ENCODE results near the gene BATF3.
"Not testable (repeated sequence)": the region's sequence is repeated elsewhere in the genome, so short reads cannot be mapped to it uniquely, and the experiment has no call there.

BATF3 gene

DNA sequence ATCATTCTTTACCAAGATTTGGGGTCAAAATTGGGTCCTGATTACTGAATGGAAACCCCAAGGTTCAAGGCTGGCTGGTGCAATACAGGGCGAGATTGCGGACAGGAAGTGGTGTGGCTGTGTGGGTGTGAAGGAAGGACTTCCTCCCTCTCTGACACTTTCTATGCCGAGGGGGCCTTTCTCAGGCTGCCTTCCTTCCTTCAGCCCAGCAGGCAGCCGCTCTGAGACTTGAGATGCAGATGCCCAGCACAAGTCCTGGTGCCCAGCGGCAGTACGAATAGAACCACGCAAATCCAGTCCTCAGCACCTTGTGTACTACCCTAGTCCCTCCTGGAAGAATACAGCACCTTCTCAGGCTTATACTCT, 16.3 kb downstream of the BATF3 start:
- DNase-seq = no peak

DNA sequence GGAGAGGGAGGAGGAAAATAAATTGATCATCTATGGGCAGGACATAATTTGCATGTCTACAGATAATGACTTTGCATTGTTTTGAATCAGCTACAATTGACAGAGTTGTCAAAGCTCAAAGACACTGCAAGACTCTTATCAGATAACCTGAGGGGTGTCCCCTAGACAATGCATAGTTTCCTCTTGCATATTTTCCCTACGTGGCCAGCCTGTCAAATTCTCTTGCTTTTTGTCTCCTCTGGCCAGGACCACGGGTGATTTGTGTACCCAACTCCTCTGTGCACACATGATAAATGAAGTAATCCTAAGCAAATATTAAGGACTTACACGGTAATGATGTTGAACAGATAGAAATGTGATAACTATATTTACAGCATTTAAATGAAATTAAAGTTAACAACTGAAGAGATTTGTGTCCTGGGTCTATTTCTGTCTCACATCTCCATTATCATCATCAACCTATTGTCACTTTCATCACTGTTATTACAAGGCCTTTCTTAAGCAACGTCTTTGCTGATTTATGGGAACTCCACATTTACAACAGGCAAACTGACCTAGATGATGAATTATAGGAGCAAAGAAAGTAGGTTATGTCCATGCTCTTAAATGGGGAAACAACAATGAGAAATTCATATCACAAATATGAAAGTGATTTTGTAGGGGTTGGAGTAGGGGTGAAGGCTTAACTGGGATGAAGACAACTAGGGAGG, 18.8 kb downstream of the BATF3 start:
- DNase-seq = no peak

DNA sequence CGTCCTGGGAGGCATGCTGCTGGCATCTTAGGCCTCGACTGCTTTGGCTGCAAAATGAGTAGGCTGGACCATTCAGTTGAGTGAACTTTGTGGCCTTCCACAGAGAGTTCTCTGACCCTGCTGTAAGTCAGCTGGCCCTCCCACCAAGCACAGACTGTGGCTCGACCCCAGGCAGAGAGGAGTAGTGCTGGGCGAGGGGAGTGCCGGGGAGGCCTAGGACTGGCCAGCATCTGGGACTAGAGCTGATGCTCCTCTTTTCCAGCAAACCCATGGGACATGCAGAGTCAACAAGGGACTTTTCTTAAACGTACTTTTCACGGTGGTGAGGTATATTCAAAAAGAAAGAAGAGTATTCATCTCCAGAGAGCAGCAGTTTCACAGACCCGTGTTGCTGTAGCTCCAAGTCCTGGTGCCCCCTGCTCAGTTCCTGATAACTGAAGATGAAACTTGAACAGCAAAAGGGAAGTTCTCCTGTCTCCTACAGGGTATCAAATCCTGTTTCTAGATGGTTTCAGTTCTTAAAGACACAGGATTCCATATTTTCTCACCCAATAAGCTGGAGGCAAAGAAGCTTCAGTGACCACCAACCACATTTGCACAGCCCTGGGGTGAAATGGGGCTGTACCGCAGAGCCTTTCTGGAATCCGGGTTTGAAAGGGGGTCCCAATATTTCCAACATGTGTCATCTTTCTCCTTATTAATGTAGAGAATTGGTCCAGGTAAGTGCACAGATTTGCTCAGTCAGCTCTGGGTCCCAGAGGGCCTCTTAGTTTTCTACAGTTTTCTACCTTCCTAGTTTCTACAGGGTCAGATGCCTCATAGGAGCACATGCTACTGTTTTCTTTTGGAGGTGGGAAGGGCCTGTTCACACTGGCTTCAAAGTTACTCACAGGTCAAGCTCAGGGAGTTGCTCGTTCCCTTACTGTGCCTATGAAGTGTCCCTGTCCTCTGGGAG, 20.9 kb downstream of the BATF3 start:
- no peak for DNase-seq

DNA sequence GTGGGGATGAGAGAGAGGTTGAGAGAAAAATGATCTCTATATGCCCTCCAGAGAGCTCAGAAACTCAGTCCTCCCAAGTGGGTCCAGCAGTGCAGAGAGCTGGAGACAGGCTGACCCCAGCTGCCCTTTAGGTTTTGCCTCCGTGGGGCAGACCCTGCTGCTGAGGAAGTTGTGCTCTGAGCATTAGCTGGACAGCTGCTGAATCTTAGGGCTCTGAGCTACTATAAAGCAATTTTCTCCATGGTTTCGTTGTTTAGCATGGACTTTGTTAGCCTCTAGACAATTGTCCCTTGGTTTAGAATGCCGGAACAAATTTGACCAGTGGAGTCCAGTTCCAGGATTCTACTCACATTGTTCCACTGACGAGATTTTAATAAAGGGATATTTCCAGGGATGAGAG, 22.1 kb downstream of the BATF3 start:
- no peak for DNase-seq

DNA sequence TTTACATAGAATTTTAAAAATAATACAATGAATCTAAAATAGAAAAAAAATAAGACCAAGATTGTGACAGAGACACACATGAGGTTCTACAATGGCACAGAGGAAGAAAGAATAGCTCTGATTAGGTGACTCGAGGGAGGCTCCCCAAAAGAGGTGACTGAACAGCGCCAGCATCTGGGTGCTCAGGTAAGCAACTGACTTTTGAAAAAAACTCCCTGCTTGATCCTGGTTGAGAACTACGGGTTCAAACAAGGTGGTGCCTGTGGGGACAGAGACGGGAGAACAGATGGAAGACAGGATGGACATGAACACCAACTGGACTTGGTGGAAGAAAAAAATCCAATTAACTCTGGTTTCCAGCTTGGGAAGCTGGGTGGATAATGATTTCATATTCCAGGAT, 22.5 kb downstream of the BATF3 start:
- DNase-seq = no peak

DNA sequence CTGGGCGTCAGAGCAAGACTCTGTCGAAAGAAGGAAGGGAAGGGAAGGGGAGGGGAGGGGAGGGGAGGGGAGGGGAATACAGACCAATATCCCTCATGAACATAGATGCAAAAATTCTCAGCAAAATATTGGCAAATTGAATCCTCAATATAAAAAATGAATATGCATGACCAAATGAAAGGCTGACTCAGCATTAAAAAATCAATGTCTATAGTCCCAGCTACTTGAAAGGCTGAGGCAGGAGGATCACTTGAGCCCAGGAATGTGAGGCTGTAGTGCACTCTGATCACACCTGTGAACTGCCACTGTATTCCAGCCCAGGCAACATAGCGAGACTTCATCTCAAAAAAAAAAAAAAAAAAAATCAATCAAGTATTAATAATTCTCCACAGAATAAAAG, 24.0 kb downstream of the BATF3 start:
- no peak for DNase-seq

DNA sequence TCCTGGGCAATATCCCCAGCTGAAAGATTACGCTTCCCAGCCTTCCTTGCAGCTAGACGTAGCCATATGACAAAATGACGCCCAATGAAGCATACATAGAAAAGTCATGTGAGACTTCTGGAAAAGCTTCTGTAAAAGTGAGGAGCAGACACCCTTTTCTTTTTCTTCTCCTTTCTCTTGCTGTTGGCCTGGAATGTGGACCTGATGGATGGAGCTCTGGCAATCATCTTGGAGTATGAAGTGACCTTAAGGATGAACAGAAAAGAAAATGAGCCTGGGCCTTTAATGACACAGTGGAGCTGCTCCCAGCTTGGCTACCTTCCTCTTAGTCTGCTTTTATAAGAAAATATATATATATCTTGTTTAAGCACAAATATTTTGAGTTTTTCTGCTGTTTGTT, 24.8 kb downstream of the BATF3 start:
- no peak for DNase-seq

DNA sequence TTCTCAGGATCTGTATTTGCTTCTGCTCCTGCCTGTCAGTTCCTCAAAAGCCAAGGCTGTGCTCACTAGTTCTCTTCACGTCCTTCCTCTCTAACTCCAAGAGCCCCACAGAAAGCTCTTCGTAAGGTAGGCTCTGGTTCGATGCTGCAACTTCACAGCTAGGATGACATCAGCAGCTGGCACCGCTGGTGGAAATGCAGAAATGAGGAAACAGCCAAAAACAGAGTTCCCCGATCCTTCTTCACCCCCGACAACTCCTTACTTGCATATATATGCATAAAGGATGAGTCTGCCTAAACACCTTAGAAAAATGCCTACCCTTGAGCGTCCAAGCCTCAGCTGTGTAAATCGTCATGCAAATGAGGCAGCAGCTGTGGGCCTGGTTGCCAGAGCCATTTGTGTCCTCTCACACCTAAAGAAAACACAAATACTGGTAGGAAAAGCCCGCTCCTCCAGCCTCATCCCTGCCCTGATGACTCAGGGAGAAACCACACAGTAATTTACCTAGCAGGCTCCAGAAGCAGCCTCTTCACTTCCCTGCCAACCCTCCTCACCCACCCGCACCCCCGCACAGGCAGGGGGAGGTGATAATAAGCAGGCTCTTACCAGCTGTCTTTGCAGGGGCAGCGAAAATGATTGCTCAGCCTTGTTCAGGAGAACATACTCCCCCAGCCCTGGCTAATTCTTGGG, 28.2 kb downstream of the BATF3 start:
- peak; percentile 71 for DNase-seq

DNA sequence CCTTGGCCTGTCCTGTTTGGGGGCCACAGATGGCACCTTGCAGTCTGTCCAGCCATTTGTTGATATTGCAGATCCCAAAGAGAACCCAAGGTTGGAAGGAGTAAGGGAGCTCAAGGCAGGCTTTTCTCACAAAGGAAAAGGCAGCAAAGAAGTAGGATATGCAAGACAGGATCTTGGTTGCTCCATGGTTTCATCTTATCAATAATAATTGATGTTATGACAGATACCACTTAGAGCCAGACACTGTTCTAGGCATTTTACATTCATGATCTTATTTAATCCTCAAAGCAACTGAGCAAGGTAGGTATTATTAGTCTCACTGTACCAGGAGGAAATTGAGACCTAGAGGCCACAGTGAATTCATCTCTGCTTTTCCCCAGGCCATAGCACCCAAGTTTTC, 28.8 kb downstream of the BATF3 start:
- DNase-seq = no peak

DNA sequence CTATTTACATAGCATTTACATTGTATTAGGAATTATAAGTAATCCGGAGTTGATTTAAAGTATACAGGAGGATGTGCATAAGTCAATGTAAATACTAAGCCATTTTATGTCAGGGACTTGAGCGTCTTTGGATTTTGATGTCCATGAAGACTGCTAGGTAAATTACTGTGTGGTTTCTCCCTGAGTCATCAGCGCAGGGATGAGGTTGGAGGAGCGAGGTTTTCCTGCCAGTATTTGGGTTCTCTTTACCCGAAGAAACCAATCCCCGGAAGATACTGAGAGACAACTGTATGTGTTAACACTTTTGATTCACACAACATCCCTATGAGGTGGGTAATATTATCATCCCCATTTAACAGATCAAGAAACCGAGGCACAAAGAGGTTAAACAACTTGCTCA, 29.3 kb downstream of the BATF3 start:
- DNase-seq = no peak

DNA sequence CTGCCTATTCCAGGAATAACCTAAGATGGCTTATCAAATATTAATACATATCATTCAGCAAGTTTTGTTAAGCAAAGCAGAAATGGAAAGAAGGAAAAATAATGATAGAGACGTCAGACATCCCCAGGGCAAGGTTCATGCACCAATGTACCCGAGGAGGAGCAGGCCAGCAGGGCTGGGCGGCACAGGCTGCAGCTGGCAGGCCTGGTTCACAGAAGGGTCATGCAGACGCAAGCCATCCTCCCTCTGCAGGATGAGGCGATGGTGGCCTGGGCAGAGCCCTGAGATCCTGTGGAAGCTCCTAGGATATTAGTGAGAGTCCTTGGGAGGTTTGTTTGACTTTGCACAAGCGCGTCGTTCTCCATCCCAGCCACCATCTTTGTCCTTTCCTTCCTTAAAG, 30.0 kb downstream of the BATF3 start:
- no peak for DNase-seq

DNA sequence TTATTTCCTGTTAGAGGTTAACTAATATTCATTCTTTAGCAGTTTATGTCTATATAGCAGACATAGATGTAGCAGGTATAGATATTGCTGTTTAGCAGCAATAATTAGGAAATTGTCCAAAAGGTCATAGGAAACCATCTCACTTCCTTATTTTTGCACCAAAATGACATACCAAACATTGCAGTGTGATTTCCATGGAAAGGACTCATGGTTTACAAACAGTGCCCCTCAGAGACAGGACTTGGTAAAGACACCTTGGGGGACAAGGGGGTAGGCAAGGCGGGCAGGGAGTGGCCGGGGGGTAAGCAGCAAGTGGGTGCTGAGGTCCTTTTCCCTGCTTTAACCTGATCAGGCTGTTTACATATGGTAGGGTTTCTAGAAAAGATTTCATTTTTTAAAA, 30.5 kb downstream of the BATF3 start:
- no peak for DNase-seq

DNA sequence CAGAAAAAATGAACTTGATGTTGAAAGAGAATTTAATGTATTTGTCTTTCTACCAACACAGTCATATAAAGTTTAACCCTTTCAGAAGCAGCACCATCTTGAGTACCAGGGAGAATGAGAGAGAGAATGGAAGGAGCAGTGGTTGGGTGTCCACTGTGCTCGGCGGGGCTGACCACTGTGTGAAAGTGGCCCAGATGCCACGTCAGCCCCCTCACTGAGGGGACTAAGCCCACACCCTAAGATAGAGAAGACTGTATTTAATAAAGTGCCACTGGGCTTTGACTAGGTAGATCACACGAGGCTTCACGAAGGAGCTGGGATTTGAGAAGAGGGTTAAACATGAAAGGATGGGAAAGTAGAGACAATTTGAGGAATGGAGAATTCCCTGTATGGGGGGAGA, 31.2 kb downstream of the BATF3 start:
- DNase-seq = no peak

DNA sequence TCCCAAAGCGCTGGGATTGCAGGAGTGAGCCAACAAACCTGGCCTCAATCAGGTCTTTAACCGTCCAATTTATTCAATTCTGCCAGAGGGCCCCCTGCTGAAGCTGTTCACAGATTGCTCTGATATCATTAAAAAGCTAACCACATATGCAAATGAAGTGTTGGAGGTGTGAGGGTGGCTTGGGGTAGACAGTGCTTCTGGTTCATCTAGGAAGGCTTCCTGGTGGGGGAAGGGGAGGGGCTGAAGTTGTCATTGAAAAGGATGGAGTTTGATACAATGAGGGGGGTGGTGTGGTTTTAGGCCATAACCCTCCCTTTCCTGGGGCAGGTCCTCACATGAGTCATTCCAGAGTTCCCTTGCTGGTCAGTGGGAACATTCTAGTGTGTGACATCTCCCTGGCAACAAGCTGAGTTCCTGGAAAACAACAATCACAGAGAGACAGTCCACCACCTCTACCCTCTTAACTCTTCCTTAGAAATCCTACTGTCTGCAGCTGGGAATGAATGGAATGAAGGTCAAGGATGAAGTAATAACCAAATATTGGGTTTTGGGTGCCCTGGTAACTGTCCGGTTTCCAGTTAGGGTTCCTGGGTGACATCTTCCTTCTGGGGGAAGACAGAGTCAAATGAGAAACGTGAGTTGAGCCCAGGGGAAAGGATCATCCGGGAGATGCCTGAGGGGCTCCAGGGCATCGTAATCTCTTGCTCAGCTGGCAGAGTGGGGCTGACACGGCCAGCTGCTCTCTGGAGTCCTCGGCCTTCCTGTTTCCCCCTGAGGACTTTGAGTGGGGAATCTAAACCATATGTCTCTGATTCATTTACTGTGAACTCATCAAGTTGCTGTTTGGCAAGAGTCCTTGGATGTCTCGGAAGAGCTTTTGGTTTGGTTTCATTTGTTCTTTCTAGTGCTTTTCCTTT, 32.2 kb downstream of the BATF3 start:
- DNase-seq = no peak

DNA sequence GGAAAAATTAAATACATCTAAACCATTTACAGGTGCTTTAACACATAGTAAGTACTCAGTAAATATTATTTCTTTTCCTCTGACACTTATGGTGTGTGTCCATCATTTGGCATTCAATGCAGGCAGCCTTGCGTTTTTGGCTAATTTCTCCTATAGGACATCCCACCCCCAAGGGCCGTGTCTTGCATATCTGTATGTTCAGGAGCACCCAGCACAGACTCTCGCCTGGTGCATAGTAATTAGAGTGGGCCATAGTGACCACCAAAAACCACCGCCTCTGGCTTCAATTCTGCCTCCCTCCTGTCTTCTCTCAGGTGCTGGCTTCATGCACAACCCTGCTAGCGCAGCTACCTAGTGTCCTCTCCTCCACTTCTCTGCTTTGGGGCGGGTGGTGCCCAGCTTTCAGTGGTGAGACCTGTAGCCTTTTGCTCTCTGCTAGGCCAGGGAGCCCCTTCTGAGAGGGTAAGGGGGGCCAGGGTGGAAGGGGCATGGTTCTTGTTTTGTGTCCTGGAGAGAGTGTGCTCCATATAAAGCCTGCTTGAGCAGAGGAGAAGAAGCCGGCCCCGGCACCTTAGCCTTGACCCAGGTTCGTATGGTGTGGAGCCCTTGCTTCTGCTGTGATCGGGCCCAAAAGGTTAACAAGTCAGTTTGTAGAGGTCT, 33.4 kb downstream of the BATF3 start:
- no peak for DNase-seq

DNA sequence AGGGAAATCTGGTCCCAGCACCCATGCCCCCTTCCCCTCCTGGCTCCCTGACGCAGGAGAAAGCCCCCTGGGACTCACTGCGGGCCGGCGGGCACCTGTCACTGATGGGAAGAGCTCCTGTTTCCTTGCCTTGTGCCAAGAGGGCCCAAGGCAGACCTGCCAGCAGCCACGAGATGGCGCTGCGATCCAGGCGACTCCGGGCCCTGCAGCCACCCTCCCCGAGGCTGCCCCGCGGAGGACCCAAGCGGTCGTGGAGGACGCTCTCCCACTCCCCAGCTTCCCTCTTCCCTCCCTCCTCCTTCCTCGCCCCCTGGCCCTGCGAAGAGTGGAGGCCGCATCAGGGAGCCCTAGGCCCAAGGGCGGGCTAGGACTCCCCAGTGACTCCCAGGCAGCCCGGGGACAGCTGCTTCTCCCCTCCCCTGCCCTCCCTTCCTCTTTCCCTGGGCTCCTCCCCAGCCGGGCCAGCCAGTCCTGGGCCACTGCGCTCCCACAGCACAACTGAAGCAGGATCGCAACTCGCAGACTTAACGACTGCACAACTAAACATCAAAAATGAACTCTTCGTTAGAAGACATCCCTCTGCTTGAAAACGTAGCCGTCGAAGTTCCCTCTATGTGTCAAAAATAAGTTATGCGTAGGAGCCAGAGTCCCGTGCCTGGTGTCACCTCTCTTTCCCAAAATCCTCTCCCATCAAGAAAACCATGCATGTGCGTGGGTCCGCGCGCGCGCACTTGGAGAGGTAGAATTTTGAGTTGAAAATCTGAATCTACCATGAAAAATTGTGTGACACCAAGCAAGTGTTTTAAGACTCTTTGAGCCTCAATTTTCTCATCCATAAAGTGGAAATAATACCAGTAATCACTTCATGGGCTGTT, 34.2 kb downstream of the BATF3 start:
- DNase-seq = no peak

DNA sequence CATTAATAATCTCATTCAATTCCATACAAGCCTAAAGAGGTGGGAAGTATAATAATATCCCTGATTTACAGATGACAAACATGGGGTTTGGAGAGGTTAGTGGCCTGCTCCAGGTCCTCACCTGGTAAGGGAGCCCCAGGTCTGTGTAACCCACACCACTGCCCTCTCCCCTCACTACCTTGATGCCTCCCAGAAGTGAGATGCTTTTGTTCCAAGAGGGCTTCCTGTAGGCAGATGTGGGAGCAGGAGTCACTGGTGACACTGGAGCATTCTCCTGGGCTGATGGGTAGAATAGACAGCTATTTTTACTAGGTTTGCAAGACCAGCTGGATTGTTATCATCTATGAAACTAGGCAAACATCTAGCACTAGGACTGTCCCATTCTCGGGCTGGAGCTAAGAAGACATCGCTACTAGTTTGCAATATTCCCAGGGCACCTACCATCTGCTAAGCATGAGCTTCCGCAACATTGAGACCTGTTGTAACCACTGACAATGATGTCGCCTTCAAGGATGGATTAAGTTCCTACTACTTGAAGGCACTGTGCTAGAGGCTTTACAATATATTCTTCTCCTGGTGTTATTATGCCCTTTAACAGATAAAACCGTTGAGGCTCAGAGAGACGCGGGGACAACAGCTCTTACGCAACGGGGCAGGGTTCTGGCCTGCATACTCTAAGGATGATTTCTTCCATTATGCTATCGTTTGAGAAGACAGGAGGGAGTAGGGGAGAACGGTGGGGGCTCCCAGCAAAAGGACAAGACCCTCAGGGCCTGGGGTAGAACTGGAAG, 35.0 kb downstream of the BATF3 start:
- DNase-seq = no peak

DNA sequence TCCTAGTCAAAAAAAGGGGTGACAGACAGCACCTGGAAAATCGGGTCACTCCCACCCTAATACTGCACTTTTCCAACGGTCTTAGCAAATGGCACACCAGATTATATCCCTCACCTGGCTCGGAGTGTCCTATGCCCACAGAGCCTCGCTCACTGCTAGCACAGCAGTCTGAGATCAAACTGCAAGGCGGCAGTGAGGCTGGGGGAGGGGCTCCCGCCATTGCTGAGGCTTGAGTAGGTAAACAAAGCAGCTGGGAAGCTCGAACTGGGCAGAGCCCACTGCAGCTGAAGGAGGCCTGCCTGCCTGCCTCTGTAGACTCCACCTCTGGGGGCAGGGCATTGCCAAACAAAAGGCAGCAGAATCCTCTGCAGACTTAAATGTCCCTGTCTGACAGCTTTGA, 41.4 kb downstream of the BATF3 start:
- DNase-seq = not testable (repeated sequence)

DNA sequence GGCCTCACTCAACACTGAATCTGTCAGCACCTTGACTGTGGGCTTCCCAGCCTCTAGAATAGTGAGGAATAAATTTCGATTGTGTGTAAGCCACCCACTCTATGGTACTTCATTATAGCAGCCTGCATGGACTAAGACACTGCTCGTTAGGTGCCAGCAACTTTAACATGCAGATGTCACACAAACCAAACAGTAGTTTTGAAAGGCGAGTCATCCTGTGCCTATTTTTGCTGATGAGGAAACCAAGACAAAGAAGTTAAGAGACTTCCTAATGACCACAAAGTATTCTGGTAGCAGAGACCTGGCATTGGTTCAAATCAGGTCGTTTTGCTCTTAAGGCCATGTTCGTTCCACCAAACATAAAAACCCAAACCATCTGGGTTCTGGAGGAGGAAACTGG, 42.9 kb downstream of the BATF3 start:
- no peak for DNase-seq
